Prostate gland (tissue), 2 donors: ENCODE measurements around the gene ALDH7A1. TPM values are rescaled to one million over a fixed set of nuclear protein-coding genes. Genes with fewer than 3 reads are reported as not detected.

Experiments
- DNase-seq: peaks from one replicate; pipeline ENCODE4 v3.0.0-alpha.2; 2019; ENCODE audit warnings: low spot score
- H3K27ac ChIP-seq, 2 donors: fragments of 200-600 bp; sonication (generic); 2 replicates each; pipeline ENCODE4 v1.5.1; 2017 to 2019
- H3K27me3 ChIP-seq: fragments of 200-600 bp; sonication (generic); replicated peaks from 2 replicates; pipeline ENCODE4 v1.5.1; 2019; ENCODE audit not compliant: insufficient read depth
- H3K36me3 ChIP-seq, 2 donors: fragments of 200-600 bp; sonication (generic); 1 replicate in 1 of 2; 2 replicates in 1 of 2; pipeline versions ENCODE4 v1.5.1 to v1.8.1; 2017 to 2019
- H3K4me1 ChIP-seq: fragments of 200-600 bp; sonication (generic); replicated peaks from 2 replicates; pipeline ENCODE4 v1.5.1; 2019
- H3K4me3 ChIP-seq, 2 donors: fragments of 200-600 bp; sonication (generic); 2 replicates each; pipeline ENCODE4 v1.5.1; 2017 to 2019
- H3K9me3 ChIP-seq: fragments of 200-600 bp; sonication (generic); 2 replicates; pipeline ENCODE4 v1.5.1; 2017
- POLR2A ChIP-seq: fragments of 450-650 bp; IDR thresholded peaks from one replicate; pipeline ENCODE4 v1.6.1; 2016; ENCODE audit warnings: antibody characterized with exemption, mild to moderate bottlenecking
- POLR2AphosphoS5 ChIP-seq: sonication (generic); formaldehyde crosslinking; IDR thresholded peaks from one replicate; pipeline ENCODE4 v1.6.1; 2017; ENCODE audit warnings: antibody characterized with exemption
- WGBS: methylation state at CpG from one replicate; pipeline ENCODE4 v1.1.5; 2018; 5-methylcytosine and 5-hydroxymethylcytosine counted together
- intact Hi-C: fragments of 100-400 bp; cut with DNase I; formaldehyde crosslinking; loops from one replicate; pipeline ENCODE4 v1.14.2; 2022
- total RNA-seq, 2 donors: library from RNA; depleted of rRNA; stranded (reverse); fragments of >200 nt; gene quantifications; one replicate each; pipeline ENCODE4 v1.1.0, GENCODE V29; 2016
- TF ChIP-seq, protein P1 (sequence below), 4 experiments: fragments of 200-600 bp in 2 of 4; fragments of 450-650 bp in 2 of 4; sonication (generic) in 2 of 4; IDR thresholded peaks; 1 replicate in 3 of 4; 2 replicates in 1 of 4; pipeline ENCODE4 v1.5.1; 2016 to 2019; ENCODE audit warnings: antibody characterized with exemption in 4 of 4, mild to moderate bottlenecking in 2 of 4, moderate library complexity in 2 of 4

ALDH7A1 gene
- total RNA-seq, 2 donors from 2014 or later: 59.8 to 62.7 TPM

GRCh38 chr5:126595486-126596083, 566 bp upstream of the ALDH7A1 start:
- H3K27ac ChIP-seq: peak overlapping the region; percentile 66 to 75
- H3K27me3 ChIP-seq: no peaks in the 10 kb centered on the region
- H3K4me3 ChIP-seq: peak overlapping the region; percentile 46 to 59
- TF ChIP-seq, protein P1, sequence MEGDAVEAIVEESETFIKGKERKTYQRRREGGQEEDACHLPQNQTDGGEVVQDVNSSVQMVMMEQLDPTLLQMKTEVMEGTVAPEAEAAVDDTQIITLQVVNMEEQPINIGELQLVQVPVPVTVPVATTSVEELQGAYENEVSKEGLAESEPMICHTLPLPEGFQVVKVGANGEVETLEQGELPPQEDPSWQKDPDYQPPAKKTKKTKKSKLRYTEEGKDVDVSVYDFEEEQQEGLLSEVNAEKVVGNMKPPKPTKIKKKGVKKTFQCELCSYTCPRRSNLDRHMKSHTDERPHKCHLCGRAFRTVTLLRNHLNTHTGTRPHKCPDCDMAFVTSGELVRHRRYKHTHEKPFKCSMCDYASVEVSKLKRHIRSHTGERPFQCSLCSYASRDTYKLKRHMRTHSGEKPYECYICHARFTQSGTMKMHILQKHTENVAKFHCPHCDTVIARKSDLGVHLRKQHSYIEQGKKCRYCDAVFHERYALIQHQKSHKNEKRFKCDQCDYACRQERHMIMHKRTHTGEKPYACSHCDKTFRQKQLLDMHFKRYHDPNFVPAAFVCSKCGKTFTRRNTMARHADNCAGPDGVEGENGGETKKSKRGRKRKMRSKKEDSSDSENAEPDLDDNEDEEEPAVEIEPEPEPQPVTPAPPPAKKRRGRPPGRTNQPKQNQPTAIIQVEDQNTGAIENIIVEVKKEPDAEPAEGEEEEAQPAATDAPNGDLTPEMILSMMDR (IDR thresholded peaks at IDR 0.05): no peak
- no peak for TF ChIP-seq POLR2AphosphoS5
- no peak for TF ChIP-seq POLR2A
- no peak for DNase-seq
- 66% methylated on average over 22 of the region's 22 CpGs for WGBS
- intact Hi-C loops: loop anchor here (5.0 kb wide), 1 partner anchor 258 kb away; no protein-coding TSS in a partner anchor
- no peaks in the 10 kb centered on the region for H3K9me3 ChIP-seq
- H3K4me1 ChIP-seq: peaks cover 5% of the 10 kb centered on the region
- H3K36me3 ChIP-seq: no peaks in the 10 kb centered on the region

- Histone ChIP-seq H3K27ac (no peak overlapping the region), H3K36me3 (no peaks in the 10 kb centered on the region), H3K4me1 (no peaks in the 10 kb centered on the region), H3K9me3 (no peaks in the 10 kb centered on the region), H3K27me3 (no peaks in the 10 kb centered on the region), H3K4me3 (no peak overlapping the region)
- TF ChIP-seq POLR2AphosphoS5 (no peak), POLR2A (no peak)
- no peak for DNase-seq
- WGBS: 96% methylated on average over 1 of the region's 1 CpG
- intact Hi-C loops: no loop called here
Observed at GRCh38 chr5:126591549-126591948, 3.5 kb downstream of the ALDH7A1 start.

GRCh38 chr5:126589536-126590297, 5.3 kb downstream of the ALDH7A1 start:
- no peak for TF ChIP-seq POLR2AphosphoS5
- TF ChIP-seq, protein P1 (IDR thresholded peaks at IDR 0.05): no peak
- TF ChIP-seq POLR2A: no peak
- H3K4me1 ChIP-seq: no peaks in the 10 kb centered on the region
- no peak overlapping the region for H3K27ac ChIP-seq
- WGBS: 92% methylated on average over 28 of the region's 28 CpGs
- no peaks in the 10 kb centered on the region for H3K9me3 ChIP-seq
- no peak for DNase-seq
- H3K36me3 ChIP-seq: no peaks in the 10 kb centered on the region
- H3K27me3 ChIP-seq: no peaks in the 10 kb centered on the region
- H3K4me3 ChIP-seq: no peak overlapping the region
- intact Hi-C loops: no loop called here

- intact Hi-C loops: no loop called here
- 85% methylated on average over 9 of the region's 9 CpGs for WGBS
- TF ChIP-seq POLR2A (no peak), POLR2AphosphoS5 (no peak)
- TF ChIP-seq, protein P1 (IDR thresholded peaks at IDR 0.05): no peak
- Histone ChIP-seq H3K4me3 (no peak overlapping the region), H3K36me3 (no peaks in the 10 kb centered on the region), H3K27ac (no peak overlapping the region), H3K4me1 (no peaks in the 10 kb centered on the region), H3K9me3 (no peaks in the 10 kb centered on the region), H3K27me3 (no peaks in the 10 kb centered on the region)
- DNase-seq: no peak
Observed at GRCh38 chr5:126587551-126588390, 7.2 kb downstream of the ALDH7A1 start.

- 87% methylated on average over 3 of the region's 3 CpGs for WGBS
- Histone ChIP-seq H3K27me3 (no peaks in the 10 kb centered on the region), H3K9me3 (no peaks in the 10 kb centered on the region), H3K4me1 (no peaks in the 10 kb centered on the region), H3K4me3 (no peak overlapping the region), H3K27ac (no peak overlapping the region), H3K36me3 (peaks cover 0 to 7% of the 10 kb centered on the region in 2 donors)
- no peak for TF ChIP-seq POLR2A
- TF ChIP-seq, protein P1 (IDR thresholded peaks at IDR 0.05): no peak
- no peak for TF ChIP-seq POLR2AphosphoS5
- intact Hi-C loops: no loop called here
- no peak for DNase-seq
Observed at GRCh38 chr5:126583761-126584160, 11.3 kb downstream of the ALDH7A1 start.
